Epithelial cell of proximal tubule (primary cell): ENCODE measurements around the gene MAD1L1. TPM values are rescaled to one million over a fixed set of nuclear protein-coding genes. Genes with fewer than 3 reads are reported as not detected.

Experiments used
- DNase-seq: peaks from one replicate; pipeline ENCODE4 v3.0.0-alpha.2; 2011; ENCODE audit warnings: low read depth
- H3K4me3 ChIP-seq: 2 replicates; pipeline ENCODE4 v1.5.1; 2011; ENCODE audit warnings: low read depth, mild to moderate bottlenecking, low read length
- total RNA-seq: library from RNA; depleted of rRNA; stranded (reverse); fragments of >200 nt; gene quantifications from 2 replicates; pipeline ENCODE4 v1.2.3, GENCODE V29; 2015
- TF ChIP-seq, protein P1 (sequence below): conservative IDR thresholded peaks from 2 replicates; pipeline ENCODE4 v1.5.1; 2012; ENCODE audit warnings: low read depth, mild to moderate bottlenecking, low read length

Gene MAD1L1
- total RNA-seq, 1 donor from 2014 or later: 83.4 TPM

DNA sequence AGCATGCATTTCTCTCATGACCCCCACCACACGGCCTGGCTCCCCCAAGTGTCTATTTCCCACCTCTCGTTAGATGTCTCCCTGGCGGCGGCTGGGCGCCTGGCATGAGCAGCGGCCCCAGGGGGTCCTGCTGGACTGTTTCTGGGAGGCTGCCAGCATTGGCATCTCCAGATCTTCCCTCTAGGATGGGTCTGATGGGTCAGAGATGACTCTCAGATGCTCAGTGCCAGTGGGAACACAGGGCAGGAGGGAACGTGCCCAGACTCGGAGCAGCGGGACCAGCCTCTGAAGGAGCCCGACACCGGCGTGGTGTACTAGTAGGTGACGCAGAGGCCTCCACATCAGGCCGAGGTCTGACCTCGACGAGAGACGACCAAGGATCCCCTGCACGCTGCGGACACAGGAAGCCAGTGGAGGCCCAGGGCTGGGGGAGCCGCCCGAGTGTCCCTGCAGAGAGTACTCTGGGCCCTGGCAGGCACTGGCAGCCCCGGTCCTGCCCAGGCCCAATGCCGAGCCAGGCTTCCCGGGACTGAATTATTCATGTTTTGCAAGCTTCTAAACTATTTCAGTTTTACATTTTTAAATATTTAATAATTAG is 323.8 kb downstream of the MAD1L1 start:
- TF ChIP-seq, protein P1, sequence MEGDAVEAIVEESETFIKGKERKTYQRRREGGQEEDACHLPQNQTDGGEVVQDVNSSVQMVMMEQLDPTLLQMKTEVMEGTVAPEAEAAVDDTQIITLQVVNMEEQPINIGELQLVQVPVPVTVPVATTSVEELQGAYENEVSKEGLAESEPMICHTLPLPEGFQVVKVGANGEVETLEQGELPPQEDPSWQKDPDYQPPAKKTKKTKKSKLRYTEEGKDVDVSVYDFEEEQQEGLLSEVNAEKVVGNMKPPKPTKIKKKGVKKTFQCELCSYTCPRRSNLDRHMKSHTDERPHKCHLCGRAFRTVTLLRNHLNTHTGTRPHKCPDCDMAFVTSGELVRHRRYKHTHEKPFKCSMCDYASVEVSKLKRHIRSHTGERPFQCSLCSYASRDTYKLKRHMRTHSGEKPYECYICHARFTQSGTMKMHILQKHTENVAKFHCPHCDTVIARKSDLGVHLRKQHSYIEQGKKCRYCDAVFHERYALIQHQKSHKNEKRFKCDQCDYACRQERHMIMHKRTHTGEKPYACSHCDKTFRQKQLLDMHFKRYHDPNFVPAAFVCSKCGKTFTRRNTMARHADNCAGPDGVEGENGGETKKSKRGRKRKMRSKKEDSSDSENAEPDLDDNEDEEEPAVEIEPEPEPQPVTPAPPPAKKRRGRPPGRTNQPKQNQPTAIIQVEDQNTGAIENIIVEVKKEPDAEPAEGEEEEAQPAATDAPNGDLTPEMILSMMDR: no peak
- H3K4me3 ChIP-seq: no peak overlapping the region
- DNase-seq: no peak

DNA sequence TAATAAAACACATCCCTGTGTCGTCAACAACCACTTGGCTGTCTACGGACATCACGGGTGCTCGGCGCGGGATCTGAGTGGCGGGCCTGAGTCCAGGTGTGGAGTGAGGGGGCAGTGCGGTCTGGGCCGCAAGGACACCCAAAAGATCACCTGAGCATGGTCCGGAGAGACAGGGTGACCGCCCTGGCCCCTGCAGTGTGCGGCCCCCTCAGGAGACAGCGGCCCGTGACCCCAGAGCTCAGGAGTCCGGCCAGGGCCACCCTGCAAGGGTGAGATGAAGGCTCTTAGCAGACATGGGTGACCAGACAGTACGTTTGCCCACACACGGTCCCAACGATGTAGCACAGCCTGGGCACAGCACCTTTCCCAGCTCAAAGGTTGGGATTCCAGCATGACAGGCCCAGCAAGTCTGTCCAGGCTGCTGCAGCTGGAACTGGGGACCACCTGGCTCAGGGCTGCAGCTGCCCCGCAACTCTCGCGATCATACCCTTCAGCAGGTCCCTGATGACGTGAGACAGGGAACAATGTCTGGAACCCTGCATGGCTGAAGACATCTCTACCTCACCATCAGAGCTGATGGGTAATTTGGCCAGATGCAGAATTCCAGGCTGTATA is 324.9 kb downstream of the MAD1L1 start:
- H3K4me3 ChIP-seq: no peak overlapping the region
- no peak for DNase-seq
- TF ChIP-seq, protein P1: no peak

DNA sequence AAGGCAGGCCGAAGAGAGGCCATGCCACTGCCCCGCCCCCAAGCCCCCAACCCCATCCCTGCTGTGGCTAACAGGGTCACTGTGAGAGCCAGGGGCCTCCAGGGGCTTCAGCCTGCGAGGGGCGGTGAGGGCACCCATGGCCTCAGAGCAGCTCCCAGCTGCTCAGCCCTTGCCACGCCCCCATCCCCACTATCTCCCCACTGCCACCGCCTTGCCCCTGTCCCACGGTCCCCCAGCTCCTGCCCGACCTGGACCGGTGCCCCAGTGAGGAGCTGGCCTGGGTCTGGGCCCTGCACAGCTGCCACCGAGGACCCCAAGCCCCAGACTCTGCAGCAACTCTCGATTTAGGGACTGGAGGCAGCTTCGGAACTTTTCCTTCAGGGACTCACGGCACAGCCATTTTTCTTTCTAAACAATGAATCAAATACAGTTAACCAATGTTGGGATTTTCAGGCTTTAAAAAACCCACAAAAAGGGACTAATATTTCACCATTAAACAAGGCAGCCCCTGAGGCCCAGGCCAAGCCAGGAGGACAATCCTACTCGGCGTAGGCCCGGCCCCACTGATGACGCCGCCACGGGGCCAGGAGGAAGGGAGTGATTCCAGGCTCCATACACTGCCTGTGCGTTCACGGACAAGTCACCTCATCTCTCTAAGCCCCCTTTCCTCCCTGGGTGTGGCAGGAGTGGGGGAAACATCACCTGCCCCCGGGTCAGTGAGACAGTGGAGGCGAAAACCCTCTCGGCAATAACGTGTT is 325.6 kb downstream of the MAD1L1 start:
- TF ChIP-seq, protein P1: no peak
- no peak overlapping the region for H3K4me3 ChIP-seq
- DNase-seq: no peak

DNA sequence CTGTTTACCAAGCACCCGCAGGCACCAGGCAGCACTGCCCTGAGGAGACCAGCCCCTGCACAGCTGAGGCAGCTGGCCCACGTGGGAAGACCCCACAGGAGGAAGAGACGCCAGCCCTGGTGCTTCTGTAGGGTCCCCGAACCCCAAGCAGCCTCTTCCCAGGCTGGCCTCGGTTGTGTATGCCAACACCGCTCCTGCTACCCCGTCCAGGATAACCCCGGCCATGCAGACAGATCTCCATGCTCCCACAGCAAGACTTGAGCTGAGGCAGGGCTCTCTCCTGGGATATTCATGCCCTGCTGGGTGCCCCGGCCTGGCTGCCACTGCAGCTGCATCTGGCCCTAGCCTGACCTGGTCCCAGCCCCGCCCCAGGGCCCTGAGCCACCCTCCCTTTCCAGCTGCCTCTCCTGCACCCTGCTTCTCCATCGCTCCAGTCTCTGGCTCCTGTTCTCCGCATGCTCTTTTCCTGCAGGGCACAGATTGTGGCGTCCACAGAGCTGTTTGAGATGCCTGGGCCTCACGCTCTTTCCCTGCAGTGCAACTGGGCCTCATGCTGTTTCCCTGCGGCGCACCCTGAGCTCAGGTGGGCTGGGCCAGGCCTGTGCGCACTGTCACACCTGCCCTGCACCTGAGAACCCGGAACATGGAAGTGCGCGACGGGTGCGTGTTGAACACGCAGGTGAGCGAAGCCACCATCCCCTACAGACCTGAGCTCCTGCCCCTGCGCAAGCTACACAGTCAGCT is 326.5 kb downstream of the MAD1L1 start:
- no peak for DNase-seq
- H3K4me3 ChIP-seq: no peak overlapping the region
- TF ChIP-seq, protein P1: no peak

DNA sequence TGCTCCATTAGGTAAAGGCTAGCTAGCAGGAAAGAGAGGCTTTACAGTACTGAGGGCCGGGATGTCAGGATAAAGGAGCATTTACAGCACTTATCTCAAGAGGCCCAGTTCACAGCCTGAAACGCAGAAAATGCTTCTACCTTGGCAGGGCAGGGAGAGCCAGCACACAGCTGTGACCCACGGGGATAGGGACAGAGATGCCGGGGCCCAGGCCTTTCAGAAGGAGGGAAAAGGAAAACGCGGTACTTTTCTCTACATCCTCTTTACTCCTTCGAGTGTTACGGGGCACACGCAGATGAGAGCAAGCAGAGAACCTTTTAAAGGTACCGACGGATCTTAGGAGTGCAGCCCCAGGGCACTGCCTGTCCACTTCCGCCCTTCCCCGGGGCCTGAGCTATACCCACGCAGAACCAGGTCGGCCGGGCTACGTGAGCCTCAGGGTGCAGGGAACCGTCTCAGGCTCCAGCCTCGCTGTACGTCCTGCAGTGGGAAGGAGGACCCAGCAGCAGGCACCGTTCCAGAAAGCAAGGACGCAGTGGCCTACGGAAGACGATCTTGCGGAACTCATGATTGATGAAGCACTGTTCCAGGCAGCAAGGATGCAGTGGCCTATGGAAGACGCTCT is 330.4 kb downstream of the MAD1L1 start:
- DNase-seq: no peak
- H3K4me3 ChIP-seq: no peak overlapping the region
- TF ChIP-seq, protein P1: no peak

DNA sequence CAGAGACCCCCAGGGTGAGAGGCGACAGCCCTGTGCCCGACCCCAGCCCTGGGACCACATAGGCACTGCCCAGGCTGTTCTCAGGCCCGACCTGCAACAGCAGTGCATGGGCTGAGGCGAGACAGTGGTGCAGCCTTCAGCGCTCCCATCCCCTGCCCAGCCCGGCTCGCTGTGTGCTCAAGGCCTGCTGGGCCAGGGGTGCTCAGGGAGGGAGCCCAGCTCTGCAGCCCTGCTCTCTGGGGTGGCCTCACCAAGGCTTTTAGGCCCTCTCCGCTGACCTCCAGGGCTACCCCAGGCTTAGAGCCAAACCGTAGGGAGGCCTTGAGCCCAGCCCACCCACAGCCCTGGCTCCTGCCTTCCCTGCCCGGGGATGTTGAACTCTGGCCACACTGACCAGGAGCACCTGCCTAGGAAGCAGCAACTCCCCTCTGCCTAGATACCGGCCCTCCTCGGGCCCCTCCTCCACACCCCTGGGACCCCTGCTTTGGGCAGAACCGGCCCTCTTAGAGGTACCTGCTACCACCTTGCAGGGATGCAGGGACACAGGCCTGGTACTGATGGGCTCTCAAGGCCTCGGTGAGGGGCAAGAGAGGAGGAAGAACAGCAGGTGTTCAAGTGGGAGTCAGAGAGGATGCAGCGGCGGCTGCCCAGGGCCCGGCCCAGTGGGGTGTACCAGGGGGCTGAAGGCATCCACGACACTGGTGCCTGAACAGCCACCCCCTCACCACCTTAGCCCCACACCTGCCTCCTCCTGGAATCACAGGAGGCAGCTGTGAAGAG is 331.1 kb downstream of the MAD1L1 start:
- TF ChIP-seq, protein P1: no peak
- H3K4me3 ChIP-seq: no peak overlapping the region
- no peak for DNase-seq
